NCI-H748 (cell line): ENCODE data around the gene SRRM5.
"Not testable (repeated sequence)": the region's sequence is repeated elsewhere in the genome, so short reads cannot be mapped to it uniquely, and the experiment has no call there.

Source experiments
- DNase-seq: peaks from one replicate; lab custom pipeline; 2025; ENCODE audit not compliant: unreplicated experiment; lab: John Stamatoyannopoulos, UW

Gene SRRM5

GRCh38 chr19:43611788-43612187 is at the start of gene SRRM5:
TSS of gene SRRM5 (plus strand) at chr19:43612088. CDS start at chr19:43612122, 34 bp downstream.
- no peak for DNase-seq

GRCh38 chr19:43562226-43562697 is 49.6 kb upstream of the SRRM5 start:
- DNase-seq: no peak

- peak; percentile 26 for DNase-seq
Measured at GRCh38 chr19:43562698-43563241, 49.1 kb upstream of the SRRM5 start.

GRCh38 chr19:43563816-43564457 is 48.0 kb upstream of the SRRM5 start:
- no peak for DNase-seq

- DNase-seq: no peak
Measured at GRCh38 chr19:43564800-43565199, 47.1 kb upstream of the SRRM5 start.

GRCh38 chr19:43569657-43570056 is 42.2 kb upstream of the SRRM5 start:
- no peak for DNase-seq

GRCh38 chr19:43570174-43570791 is 41.6 kb upstream of the SRRM5 start:
- peak; percentile 89 for DNase-seq

- peak; percentile 98 for DNase-seq
Measured at GRCh38 chr19:43572171-43572588, 39.7 kb upstream of the SRRM5 start.

GRCh38 chr19:43574424-43575155 is 37.3 kb upstream of the SRRM5 start:
- DNase-seq: peak; percentile 36

- DNase-seq: peak; percentile 100
Measured at GRCh38 chr19:43575156-43575950, 36.5 kb upstream of the SRRM5 start, which contains the start of the genes PINLYP and XRCC1. TSS of gene PINLYP (plus strand) at chr19:43575801. CDS start at chr19:43577192, 1,391 bp downstream. TSS of gene XRCC1 (minus strand) at chr19:43575527. CDS start at chr19:43575458, 69 bp downstream.

- DNase-seq: peak; percentile 29
Measured at GRCh38 chr19:43575955-43576878, 35.7 kb upstream of the SRRM5 start.

- DNase-seq: no peak
Measured at GRCh38 chr19:43578787-43579186, 33.1 kb upstream of the SRRM5 start.

GRCh38 chr19:43581467-43581866 is 30.4 kb upstream of the SRRM5 start:
- no peak for DNase-seq

- no peak for DNase-seq
Measured at GRCh38 chr19:43582495-43582894, 29.4 kb upstream of the SRRM5 start.

- no peak for DNase-seq
Measured at GRCh38 chr19:43584484-43584883, 27.4 kb upstream of the SRRM5 start.

GRCh38 chr19:43586346-43586745 is 25.5 kb upstream of the SRRM5 start:
- no peak for DNase-seq

GRCh38 chr19:43587029-43587428 is 24.9 kb upstream of the SRRM5 start:
- not testable (repeated sequence) for DNase-seq

- no peak for DNase-seq
Measured at GRCh38 chr19:43589277-43589676, 22.6 kb upstream of the SRRM5 start.

- DNase-seq: no peak
Measured at GRCh38 chr19:43589678-43590077, 22.2 kb upstream of the SRRM5 start.
